GM12878 (cell line): Measurements from ENCODE around the gene MIER3. TPM values are rescaled to one million over a fixed set of nuclear protein-coding genes. Genes with fewer than 3 reads are reported as not detected.

Experiments used
- ATAC-seq: fragments of 200-7000 bp; cut with Tn5 transposase; 3 replicates; pipeline ENCODE4 v1.9.1; 2020; ENCODE audit warnings: mild to moderate bottlenecking, moderate library complexity
- BruUV-seq: library from RNA; stranded (reverse); fragments of 400-500 nt; replicated peaks from 2 replicates; lab custom pipeline; 2021; lab: Mats Ljungman, UMichigan
- CTCF ChIA-PET: fragments of 300-600 bp; sonication (Branson Sonifier 250); formaldehyde crosslinking; extraction: SDS; loops from one replicate; lab custom pipeline; 2021; ENCODE audit warnings: inconsistent platforms; lab: Yijun Ruan, JAX
- POLR2A ChIA-PET: fragments of 350-600 bp; formaldehyde crosslinking; extraction: SDS; loops from one replicate; lab custom pipeline; 2021; ENCODE audit warnings: inconsistent platforms; lab: Charles Lee
- RAD21 ChIA-PET: fragments of 300-600 bp; sonication (Branson Sonifier 250); formaldehyde crosslinking; loops from one replicate; lab custom pipeline; 2023; ENCODE audit warnings: antibody characterized with exemption; ENCODE audit not compliant: unreplicated experiment; lab: Charles Lee
- SMC1A ChIA-PET: fragments of 300-600 bp; sonication (Branson Sonifier 250); formaldehyde crosslinking; loops from one replicate; lab custom pipeline; 2023; ENCODE audit not compliant: unreplicated experiment, uncharacterized antibody; lab: Charles Lee
- DNase-seq: peaks from one replicate; pipeline ENCODE4 v3.0.0-alpha.2; 2011; ENCODE audit warnings: low read depth, low spot score
- FAIRE-seq: peaks from 3 replicates; lab custom pipeline; 2011; peaks lifted over from hg19 to GRCh38; lab: Jason Lieb, UNC
- H2AFZ ChIP-seq: 2 replicates; pipeline ENCODE4 v1.6.0; 2011; ENCODE audit warnings: low read depth, low read length, control low read depth; ENCODE audit not compliant: control insufficient read depth
- H3K27ac ChIP-seq: 2 replicates; pipeline ENCODE4 v1.5.1; 2011; ENCODE audit warnings: control low read depth; ENCODE audit not compliant: control insufficient read depth, insufficient read depth
- H3K27me3 ChIP-seq, 2 experiments: replicated peaks in 1 of 2; 2 replicates each; pipeline versions ENCODE4 v1.6.0 to v1.6.1; 2011; ENCODE audit warnings: low read length in 1 of 2; ENCODE audit not compliant: control insufficient read depth in 2 of 2, insufficient read depth in 2 of 2
- H3K36me3 ChIP-seq, 2 experiments: 2 replicates each; pipeline ENCODE4 v1.5.1; 2011; ENCODE audit warnings: low read length in 1 of 2; ENCODE audit not compliant: control insufficient read depth in 2 of 2, insufficient read depth in 2 of 2
- H3K4me1 ChIP-seq: 2 replicates; pipeline ENCODE4 v1.6.1; 2011; ENCODE audit warnings: mild to moderate bottlenecking, low read length, moderate library complexity, mixed read lengths; ENCODE audit not compliant: control insufficient read depth, insufficient read depth
- H3K4me2 ChIP-seq: 2 replicates; pipeline ENCODE4 v1.6.0; 2011; ENCODE audit warnings: control low read depth; ENCODE audit not compliant: control insufficient read depth, insufficient read depth
- H3K4me3 ChIP-seq: fragments of 200-600 bp; sonication (generic); 2 replicates; pipeline ENCODE4 v1.5.1; 2016
- H3K79me2 ChIP-seq: 2 replicates; pipeline ENCODE4 v1.6.0; 2011; ENCODE audit warnings: low read length; ENCODE audit not compliant: control insufficient read depth, insufficient read depth
- H3K9ac ChIP-seq: 2 replicates; pipeline ENCODE4 v1.8.0; 2011; ENCODE audit warnings: low read length, control low read depth, mixed read lengths; ENCODE audit not compliant: control insufficient read depth, insufficient read depth
- H3K9me3 ChIP-seq: replicated peaks from 3 replicates; pipeline ENCODE4 v1.5.1; 2011; ENCODE audit warnings: mild to moderate bottlenecking, low read length; ENCODE audit not compliant: control insufficient read depth, insufficient read depth
- H4K20me1 ChIP-seq: 2 replicates; pipeline ENCODE4 v1.6.0; 2011; ENCODE audit not compliant: control insufficient read depth, insufficient read depth
- MEF2B ChIP-seq: fragments of 450-650 bp; IDR thresholded peaks from 2 replicates; pipeline ENCODE4 v1.6.1; 2018; ENCODE audit warnings: mild to moderate bottlenecking, moderate library complexity; ENCODE audit not compliant: partially characterized antibody, poor library complexity, severe bottlenecking
- PAX5 ChIP-seq: IDR thresholded peaks from 2 replicates; pipeline ENCODE4 v1.6.1; 2011; ENCODE audit warnings: low read depth, low read length, borderline replicate concordance
- RCOR1 ChIP-seq: conservative IDR thresholded peaks from 2 replicates; pipeline ENCODE4 v1.6.1; 2012; ENCODE audit warnings: low read depth, low read length, improper control_type of control experiment
- SREBF1 ChIP-seq: IDR thresholded peaks from 2 replicates; pipeline ENCODE4 v1.6.1; 2012; ENCODE audit warnings: mild to moderate bottlenecking, low read length
- WRNIP1 ChIP-seq: IDR thresholded peaks from 2 replicates; pipeline ENCODE4 v1.6.1; 2011; ENCODE audit warnings: low read depth, low read length, improper control_type of control experiment, borderline replicate concordance
- ZNF207 ChIP-seq: fragments of 450-650 bp; IDR thresholded peaks from 2 replicates; pipeline ENCODE4 v1.6.1; 2014; ENCODE audit warnings: antibody characterized with exemption, mild to moderate bottlenecking, borderline replicate concordance
- WGBS: methylation state at CpG from one replicate; pipeline ENCODE4 v1.1.6; 2016; ENCODE audit warnings: low lambda C conversion rate; ENCODE audit not compliant: insufficient replicate concordance, insufficient coverage; ENCODE audit errors: missing lambda C conversion rate; 5-methylcytosine and 5-hydroxymethylcytosine counted together
- in situ Hi-C: fragments of 300-500 bp; cut with MboI; formaldehyde crosslinking; loops from 9 replicates; pipeline ENCODE4 v1.14.3; 2018; ENCODE audit warnings: mixed read lengths
- intact Hi-C: fragments of 100-400 bp; cut with micrococcal nuclease; formaldehyde crosslinking; loops from one replicate; pipeline ENCODE4 v1.14.2; 2022; ENCODE audit not compliant: unreplicated experiment
- polyA plus RNA-seq, 11 experiments: library from polyadenylated mRNA; depleted of rRNA in 4 of 11; unstranded in 6 of 11; stranded (reverse) in 5 of 11; fragments of >200 nt; fragmentation: Nextera tagmentation in 4 of 11; fragmentation: Illumina TruSeq in 1 of 11; extraction: Ambion mirVana in 4 of 11; extraction: Trizol in 1 of 11; gene quantifications; 1 replicate in 1 of 11; 2 replicates in 10 of 11; pipeline versions ENCODE4 v1.2.1 to v1.2.3, GENCODE V29; 2011 to 2016; ENCODE audit warnings: inconsistent platforms in 2 of 11, missing spikeins in 2 of 11, low read depth in 1 of 11
- total RNA-seq, 4 experiments: library from RNA; depleted of rRNA in 3 of 4; stranded (reverse); fragments of >200 nt in 3 of 4; fragmentation: Illumina TruSeq in 1 of 4; extraction: Trizol in 1 of 4; gene quantifications; 2 replicates each; pipeline versions ENCODE4 v1.2.1 to v1.2.3, GENCODE V29; 2013 to 2021
- TF ChIP-seq, protein P1 (sequence below): fragments of 450-650 bp; IDR thresholded peaks from 2 replicates; pipeline ENCODE4 v1.6.1; 2018; ENCODE audit warnings: mild to moderate bottlenecking, low read depth, moderate library complexity; ENCODE audit not compliant: partially characterized antibody
- TF ChIP-seq, protein P2 (sequence below): IDR thresholded peaks from 2 replicates; pipeline ENCODE4 v1.6.1; 2012; ENCODE audit warnings: mild to moderate bottlenecking, low read depth, low read length
- TF ChIP-seq, protein P3 (sequence below): fragments of 450-650 bp; formaldehyde crosslinking; IDR thresholded peaks from 2 replicates; pipeline ENCODE4 v1.5.0; 2022; ENCODE audit warnings: mild to moderate bottlenecking, missing genetic modification characterization

MIER3 gene
- total and polyA plus RNA-seq, 10 of the 15 experiments (the other 5 are each of a cell fraction or from before 2014, with no cell fraction given): 2.9 to 14.6 (median 7.2) TPM

DNA sequence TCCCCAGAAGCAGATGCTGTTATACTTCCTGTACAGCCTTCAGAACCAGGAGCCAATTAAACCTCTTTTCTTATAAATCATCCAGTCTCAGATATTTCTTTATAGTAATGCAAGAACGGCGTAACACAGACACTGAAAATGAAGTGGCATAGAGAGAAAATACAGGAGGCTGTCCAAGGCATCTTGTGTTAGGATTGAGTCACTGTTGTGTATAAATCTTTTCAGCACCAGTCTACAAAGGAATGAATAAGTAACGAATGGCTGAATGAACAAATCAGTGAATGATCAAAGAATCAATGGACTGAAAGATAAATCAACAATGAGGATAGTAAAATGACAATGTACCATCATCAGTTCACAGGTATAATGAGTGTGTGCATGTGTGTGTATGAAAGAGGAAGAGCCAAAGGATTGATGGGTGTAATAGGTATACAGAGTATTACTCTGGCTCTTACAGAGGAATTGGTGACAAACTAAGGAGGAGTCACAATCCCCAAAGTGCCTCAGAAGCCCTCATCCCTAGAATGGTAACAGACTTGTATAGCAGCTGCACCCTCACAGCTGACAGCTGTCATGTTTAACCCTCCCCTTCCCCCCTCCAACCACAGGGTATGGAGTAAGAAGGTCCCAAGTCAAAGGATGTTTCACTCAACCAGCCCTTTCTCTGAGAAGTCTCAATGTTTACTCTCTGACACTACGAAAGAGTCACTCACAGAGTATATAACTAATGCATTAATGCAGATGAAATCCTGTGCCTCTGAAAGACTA, 29.8 kb upstream of the MIER3 start:
- ATAC-seq (no peak), FAIRE-seq (no peak), DNase-seq (no peak)
- no peak overlapping the region for H3K4me3 ChIP-seq
- H3K27me3 ChIP-seq: no peaks in the 10 kb centered on the region
- TF ChIP-seq ZNF207 (no peak), RCOR1 (no peak), WRNIP1 (no peak), MEF2B (no peak), SREBF1 (no peak), PAX5 (no peak)
- TF ChIP-seq, protein P1, sequence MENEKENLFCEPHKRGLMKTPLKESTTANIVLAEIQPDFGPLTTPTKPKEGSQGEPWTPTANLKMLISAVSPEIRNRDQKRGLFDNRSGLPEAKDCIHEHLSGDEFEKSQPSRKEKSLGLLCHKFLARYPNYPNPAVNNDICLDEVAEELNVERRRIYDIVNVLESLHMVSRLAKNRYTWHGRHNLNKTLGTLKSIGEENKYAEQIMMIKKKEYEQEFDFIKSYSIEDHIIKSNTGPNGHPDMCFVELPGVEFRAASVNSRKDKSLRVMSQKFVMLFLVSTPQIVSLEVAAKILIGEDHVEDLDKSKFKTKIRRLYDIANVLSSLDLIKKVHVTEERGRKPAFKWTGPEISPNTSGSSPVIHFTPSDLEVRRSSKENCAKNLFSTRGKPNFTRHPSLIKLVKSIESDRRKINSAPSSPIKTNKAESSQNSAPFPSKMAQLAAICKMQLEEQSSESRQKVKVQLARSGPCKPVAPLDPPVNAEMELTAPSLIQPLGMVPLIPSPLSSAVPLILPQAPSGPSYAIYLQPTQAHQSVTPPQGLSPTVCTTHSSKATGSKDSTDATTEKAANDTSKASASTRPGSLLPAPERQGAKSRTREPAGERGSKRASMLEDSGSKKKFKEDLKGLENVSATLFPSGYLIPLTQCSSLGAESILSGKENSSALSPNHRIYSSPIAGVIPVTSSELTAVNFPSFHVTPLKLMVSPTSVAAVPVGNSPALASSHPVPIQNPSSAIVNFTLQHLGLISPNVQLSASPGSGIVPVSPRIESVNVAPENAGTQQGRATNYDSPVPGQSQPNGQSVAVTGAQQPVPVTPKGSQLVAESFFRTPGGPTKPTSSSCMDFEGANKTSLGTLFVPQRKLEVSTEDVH: no peak
- TF ChIP-seq, protein P2, sequence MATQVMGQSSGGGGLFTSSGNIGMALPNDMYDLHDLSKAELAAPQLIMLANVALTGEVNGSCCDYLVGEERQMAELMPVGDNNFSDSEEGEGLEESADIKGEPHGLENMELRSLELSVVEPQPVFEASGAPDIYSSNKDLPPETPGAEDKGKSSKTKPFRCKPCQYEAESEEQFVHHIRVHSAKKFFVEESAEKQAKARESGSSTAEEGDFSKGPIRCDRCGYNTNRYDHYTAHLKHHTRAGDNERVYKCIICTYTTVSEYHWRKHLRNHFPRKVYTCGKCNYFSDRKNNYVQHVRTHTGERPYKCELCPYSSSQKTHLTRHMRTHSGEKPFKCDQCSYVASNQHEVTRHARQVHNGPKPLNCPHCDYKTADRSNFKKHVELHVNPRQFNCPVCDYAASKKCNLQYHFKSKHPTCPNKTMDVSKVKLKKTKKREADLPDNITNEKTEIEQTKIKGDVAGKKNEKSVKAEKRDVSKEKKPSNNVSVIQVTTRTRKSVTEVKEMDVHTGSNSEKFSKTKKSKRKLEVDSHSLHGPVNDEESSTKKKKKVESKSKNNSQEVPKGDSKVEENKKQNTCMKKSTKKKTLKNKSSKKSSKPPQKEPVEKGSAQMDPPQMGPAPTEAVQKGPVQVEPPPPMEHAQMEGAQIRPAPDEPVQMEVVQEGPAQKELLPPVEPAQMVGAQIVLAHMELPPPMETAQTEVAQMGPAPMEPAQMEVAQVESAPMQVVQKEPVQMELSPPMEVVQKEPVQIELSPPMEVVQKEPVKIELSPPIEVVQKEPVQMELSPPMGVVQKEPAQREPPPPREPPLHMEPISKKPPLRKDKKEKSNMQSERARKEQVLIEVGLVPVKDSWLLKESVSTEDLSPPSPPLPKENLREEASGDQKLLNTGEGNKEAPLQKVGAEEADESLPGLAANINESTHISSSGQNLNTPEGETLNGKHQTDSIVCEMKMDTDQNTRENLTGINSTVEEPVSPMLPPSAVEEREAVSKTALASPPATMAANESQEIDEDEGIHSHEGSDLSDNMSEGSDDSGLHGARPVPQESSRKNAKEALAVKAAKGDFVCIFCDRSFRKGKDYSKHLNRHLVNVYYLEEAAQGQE: no peak
- TF ChIP-seq, protein P3, sequence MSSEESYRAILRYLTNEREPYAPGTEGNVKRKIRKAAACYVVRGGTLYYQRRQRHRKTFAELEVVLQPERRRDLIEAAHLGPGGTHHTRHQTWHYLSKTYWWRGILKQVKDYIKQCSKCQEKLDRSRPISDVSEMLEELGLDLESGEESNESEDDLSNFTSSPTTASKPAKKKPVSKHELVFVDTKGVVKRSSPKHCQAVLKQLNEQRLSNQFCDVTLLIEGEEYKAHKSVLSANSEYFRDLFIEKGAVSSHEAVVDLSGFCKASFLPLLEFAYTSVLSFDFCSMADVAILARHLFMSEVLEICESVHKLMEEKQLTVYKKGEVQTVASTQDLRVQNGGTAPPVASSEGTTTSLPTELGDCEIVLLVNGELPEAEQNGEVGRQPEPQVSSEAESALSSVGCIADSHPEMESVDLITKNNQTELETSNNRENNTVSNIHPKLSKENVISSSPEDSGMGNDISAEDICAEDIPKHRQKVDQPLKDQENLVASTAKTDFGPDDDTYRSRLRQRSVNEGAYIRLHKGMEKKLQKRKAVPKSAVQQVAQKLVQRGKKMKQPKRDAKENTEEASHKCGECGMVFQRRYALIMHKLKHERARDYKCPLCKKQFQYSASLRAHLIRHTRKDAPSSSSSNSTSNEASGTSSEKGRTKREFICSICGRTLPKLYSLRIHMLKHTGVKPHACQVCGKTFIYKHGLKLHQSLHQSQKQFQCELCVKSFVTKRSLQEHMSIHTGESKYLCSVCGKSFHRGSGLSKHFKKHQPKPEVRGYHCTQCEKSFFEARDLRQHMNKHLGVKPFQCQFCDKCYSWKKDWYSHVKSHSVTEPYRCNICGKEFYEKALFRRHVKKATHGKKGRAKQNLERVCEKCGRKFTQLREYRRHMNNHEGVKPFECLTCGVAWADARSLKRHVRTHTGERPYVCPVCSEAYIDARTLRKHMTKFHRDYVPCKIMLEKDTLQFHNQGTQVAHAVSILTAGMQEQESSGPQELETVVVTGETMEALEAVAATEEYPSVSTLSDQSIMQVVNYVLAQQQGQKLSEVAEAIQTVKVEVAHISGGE (CRISPR knock-in tag): no peak
- H4K20me1 ChIP-seq: no peaks in the 10 kb centered on the region
- no peaks in the 10 kb centered on the region for H3K36me3 ChIP-seq
- H2AFZ ChIP-seq: no peak overlapping the region
- H3K79me2 ChIP-seq: no peaks in the 10 kb centered on the region
- intact Hi-C loops: no loop called here
- no peak overlapping the region for H3K27ac ChIP-seq
- WGBS: 50% methylated on average over 4 of the region's 4 CpGs
- BruUV-seq: no TSS peak
- in situ Hi-C loops: no loop called here
- no peak overlapping the region for H3K9ac ChIP-seq
- ChIA-PET CTCF (no interaction called here), SMC1A (no interaction called here), RAD21 (no interaction called here), POLR2A (no interaction called here)
- H3K4me1 ChIP-seq: peaks cover 9% of the 10 kb centered on the region; the same call in 1 of the 2 replicates
- no peaks in the 10 kb centered on the region for H3K9me3 ChIP-seq
- H3K4me2 ChIP-seq: no peak overlapping the region
